GM12891 (cell line): ENCODE data around the gene DSCAM.

Experiments
- POLR2A ChIP-seq: IDR thresholded peaks from 2 replicates; pipeline ENCODE4 v1.6.1; 2011; ENCODE audit warnings: low read depth, low read length, control low read depth
- POLR2AphosphoS5 ChIP-seq: IDR thresholded peaks from 2 replicates; pipeline ENCODE4 v1.6.1; 2011; ENCODE audit warnings: low read depth, low read length, control low read depth
- POU2F2 ChIP-seq: IDR thresholded peaks from 2 replicates; pipeline ENCODE4 v1.6.1; 2011; ENCODE audit warnings: low read depth, mild to moderate bottlenecking, control low read depth, low read length, moderate library complexity
- SPI1 ChIP-seq: IDR thresholded peaks from 2 replicates; pipeline ENCODE4 v1.6.1; 2011; ENCODE audit warnings: low read depth, low read length, control low read depth
- TAF1 ChIP-seq: IDR thresholded peaks from 2 replicates; pipeline ENCODE4 v1.6.1; 2011; ENCODE audit warnings: low read depth, low read length, control low read depth

GRCh38 chr21:40200946-40201345, 646.0 kb downstream of the DSCAM start:
- TF ChIP-seq POLR2A: no peak
- no peak for TF ChIP-seq POLR2AphosphoS5
- no peak for TF ChIP-seq SPI1
- TF ChIP-seq TAF1: no peak
- no peak for TF ChIP-seq POU2F2
